Immature natural killer cell (primary cell): ENCODE results near the gene CLEC2L. TPM values are rescaled to one million over a fixed set of nuclear protein-coding genes. Genes with fewer than 3 reads are reported as not detected.

ENCODE experiments used
- DNase-seq, 3 donors: peaks; one replicate each; pipeline ENCODE4 v3.0.0; 2022; ENCODE audit warnings: mixed read lengths in 1 of 3
- H3K27ac Mint-ChIP-seq, 6 donors: one replicate each; pipeline ENCODE4 v1.8.0; 2020; ENCODE audit warnings: mixed read lengths in 6 of 6, mild to moderate bottlenecking in 5 of 6, inconsistent platforms in 4 of 6, moderate library complexity in 3 of 6
- H3K27me3 Mint-ChIP-seq, 3 donors: one replicate each; pipeline ENCODE4 v1.8.0; 2020 to 2021; ENCODE audit warnings: low read depth in 3 of 3, mild to moderate bottlenecking in 3 of 3, mixed read lengths in 3 of 3, moderate library complexity in 3 of 3, inconsistent platforms in 1 of 3
- H3K36me3 Mint-ChIP-seq, 3 donors: one replicate each; pipeline ENCODE4 v1.8.0; 2020; ENCODE audit warnings: mixed read lengths in 3 of 3, inconsistent platforms in 2 of 3, mild to moderate bottlenecking in 2 of 3
- H3K4me1 Mint-ChIP-seq, 2 donors: one replicate each; pipeline ENCODE4 v1.8.0; 2020; ENCODE audit warnings: inconsistent platforms in 2 of 2, mild to moderate bottlenecking in 2 of 2, mixed read lengths in 2 of 2, moderate library complexity in 1 of 2
- H3K4me3 Mint-ChIP-seq, 5 donors: one replicate each; pipeline ENCODE4 v1.8.0; 2020; ENCODE audit warnings: mild to moderate bottlenecking in 5 of 5, mixed read lengths in 5 of 5, inconsistent platforms in 3 of 5, moderate library complexity in 3 of 5
- H3K9me3 Mint-ChIP-seq, 6 donors: one replicate each; pipeline ENCODE4 v1.8.0; 2020; ENCODE audit warnings: mild to moderate bottlenecking in 6 of 6, mixed read lengths in 6 of 6, inconsistent platforms in 4 of 6, moderate library complexity in 3 of 6
- polyA plus RNA-seq, 3 donors: library from polyadenylated mRNA; unstranded; fragments of 300-500 nt; fragmentation: Illumina TruSeq; gene quantifications; one replicate each; pipeline ENCODE4 v1.2.3, GENCODE V29; 2021

The CLEC2L gene
- polyA plus RNA-seq, 3 donors from 2014 or later: 0.19 TPM; not detected in 2

DNA sequence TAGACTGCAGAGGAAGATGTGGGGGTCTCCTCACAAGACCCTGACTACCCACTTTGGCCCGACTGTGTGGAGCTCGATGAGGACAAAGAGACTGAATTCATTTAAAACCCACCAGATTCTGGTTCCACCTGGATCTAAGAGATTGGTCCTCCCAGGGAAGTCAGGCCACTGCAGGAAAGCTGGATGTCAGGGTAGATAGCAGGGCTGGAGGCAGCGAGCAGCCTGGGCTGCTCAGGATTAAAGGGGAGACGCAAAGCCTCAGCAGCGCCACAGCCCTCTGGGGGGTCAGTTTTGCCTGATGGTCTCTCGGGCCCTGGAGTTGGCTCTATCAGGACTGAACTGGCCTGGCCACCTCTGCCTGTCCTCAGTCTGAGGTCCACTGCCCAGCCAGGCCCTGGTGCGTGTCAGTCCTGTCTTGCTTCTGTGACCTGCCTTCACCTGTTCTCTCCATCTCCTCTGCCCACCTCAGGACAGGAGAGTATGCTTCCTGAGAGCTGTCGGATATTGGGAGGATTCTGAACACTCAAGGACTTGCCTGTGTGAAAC is 27.8 kb upstream of the CLEC2L start:
- Mint-ChIP-seq H3K27me3 (peaks cover 5 to 13% (median 6%) of the 10 kb centered on the region in 3 donors), H3K4me1 (peaks cover 6 to 7% of the 10 kb centered on the region in 2 donors), H3K27ac (no peak overlapping the region), H3K36me3 (peaks cover 0 to 3% (median 0%) of the 10 kb centered on the region in 3 donors), H3K9me3 (peaks cover 0 to 11% (median 6%) of the 10 kb centered on the region in 6 donors), H3K4me3 (no peak overlapping the region)
- DNase-seq: no peak

DNA sequence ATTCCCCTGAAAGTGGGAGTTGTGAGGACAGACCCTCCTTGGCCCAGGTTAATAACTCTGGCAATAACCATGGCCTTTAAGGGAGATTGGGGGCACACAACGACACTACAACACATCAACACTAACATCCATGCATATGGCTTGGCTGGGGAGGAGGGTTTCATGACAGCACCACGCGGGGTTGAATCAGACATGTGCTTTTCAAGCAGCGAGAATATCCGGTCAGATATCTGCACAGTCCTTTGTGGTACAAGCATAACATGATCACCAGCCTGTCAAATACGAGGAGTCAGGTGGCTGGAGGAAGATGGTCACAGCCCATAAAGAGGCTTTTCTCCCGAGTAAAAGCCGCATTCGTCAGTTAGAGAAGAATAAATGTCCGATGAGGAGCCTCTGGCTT is 27.0 kb upstream of the CLEC2L start:
- Mint-ChIP-seq H3K4me3 (no peak overlapping the region), H3K27ac (no peak overlapping the region), H3K27me3 (peaks cover 0 to 13% (median 5%) of the 10 kb centered on the region in 3 donors), H3K9me3 (peaks cover 0 to 11% (median 4%) of the 10 kb centered on the region in 6 donors), H3K36me3 (peaks cover 0 to 3% (median 0%) of the 10 kb centered on the region in 3 donors), H3K4me1 (peaks cover 6 to 7% of the 10 kb centered on the region in 2 donors)
- DNase-seq: no peak

DNA sequence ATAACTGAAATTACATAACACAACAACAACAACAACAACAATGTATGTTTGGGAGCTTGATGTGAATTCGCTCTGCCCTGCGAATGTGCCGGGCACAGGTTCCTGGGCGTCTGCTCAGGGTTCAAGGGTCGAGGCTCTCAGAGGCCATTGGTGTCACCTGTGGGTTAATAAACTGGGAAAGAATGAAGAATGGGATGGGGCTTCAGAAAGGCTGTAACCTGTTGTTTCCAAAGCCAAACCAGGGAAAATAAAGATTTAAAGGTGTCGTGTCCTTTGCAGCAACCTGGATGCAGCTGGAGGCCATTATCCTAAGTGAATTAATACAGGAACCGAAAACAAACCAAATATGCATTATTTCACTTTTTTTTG is 22.7 kb upstream of the CLEC2L start:
- Mint-ChIP-seq H3K4me3 (peak overlapping the region in 3 of 5 donors; percentile 32 to 99 (median 81)), H3K27me3 (peaks cover 0 to 8% (median 5%) of the 10 kb centered on the region in 3 donors), H3K36me3 (no peaks in the 10 kb centered on the region), H3K27ac (no peak overlapping the region), H3K9me3 (no peaks in the 10 kb centered on the region), H3K4me1 (peaks cover 6 to 7% of the 10 kb centered on the region in 2 donors)
- no peak for DNase-seq

DNA sequence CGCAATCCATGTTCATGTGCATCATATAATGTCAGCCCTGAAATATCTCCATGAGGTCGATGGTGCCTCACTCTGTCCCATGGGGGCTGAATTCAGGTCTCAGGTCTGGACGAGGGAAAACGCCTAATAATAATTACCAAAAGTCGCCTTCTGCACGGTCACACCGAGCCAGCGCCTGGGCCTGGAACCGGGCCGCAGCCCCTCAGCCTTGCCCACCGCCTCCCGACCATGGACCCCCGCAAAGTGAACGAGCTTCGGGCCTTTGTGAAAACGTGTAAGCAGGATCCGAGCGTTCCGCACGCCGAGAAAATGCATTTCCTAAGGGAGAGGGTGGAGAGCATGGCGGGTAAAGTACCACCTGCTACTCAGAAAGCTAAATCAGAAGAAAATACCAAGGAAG is 21.3 kb upstream of the CLEC2L start:
- Mint-ChIP-seq H3K27ac (peak overlapping the region in 1 of 6 donors; percentile 25), H3K9me3 (no peaks in the 10 kb centered on the region)

DNA sequence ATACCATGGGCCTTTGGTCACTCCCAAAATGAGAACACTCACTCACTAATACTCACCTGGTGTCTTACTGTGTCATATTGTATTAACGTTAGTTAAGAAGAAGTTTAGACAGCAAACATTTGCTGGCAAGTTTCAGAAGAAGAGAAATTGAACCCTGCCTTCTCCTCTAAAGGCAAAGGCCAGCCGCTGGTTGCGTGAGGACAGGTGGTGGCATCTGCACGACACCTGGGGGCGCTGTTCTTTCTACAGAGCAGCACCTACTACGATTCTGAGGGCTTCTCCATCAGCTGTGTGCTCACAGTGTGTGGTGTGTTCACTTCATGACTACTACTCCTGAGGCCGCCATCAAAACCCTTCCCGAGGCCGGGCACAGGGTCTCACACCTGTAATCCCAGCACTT is 17.9 kb upstream of the CLEC2L start:
- Mint-ChIP-seq H3K9me3 (no peaks in the 10 kb centered on the region), H3K4me3 (no peak overlapping the region), H3K27ac (no peak overlapping the region), H3K27me3 (no peaks in the 10 kb centered on the region), H3K36me3 (no peaks in the 10 kb centered on the region), H3K4me1 (no peaks in the 10 kb centered on the region)
- no peak for DNase-seq

More for the DNA sequence above, 21.3 kb upstream of the CLEC2L start:
- Mint-ChIP-seq H3K4me3 (no peak overlapping the region), H3K27me3 (peaks cover 0 to 5% (median 2%) of the 10 kb centered on the region in 3 donors), H3K36me3 (no peaks in the 10 kb centered on the region), H3K4me1 (peaks cover 6 to 7% of the 10 kb centered on the region in 2 donors)
- no peak for DNase-seq

DNA sequence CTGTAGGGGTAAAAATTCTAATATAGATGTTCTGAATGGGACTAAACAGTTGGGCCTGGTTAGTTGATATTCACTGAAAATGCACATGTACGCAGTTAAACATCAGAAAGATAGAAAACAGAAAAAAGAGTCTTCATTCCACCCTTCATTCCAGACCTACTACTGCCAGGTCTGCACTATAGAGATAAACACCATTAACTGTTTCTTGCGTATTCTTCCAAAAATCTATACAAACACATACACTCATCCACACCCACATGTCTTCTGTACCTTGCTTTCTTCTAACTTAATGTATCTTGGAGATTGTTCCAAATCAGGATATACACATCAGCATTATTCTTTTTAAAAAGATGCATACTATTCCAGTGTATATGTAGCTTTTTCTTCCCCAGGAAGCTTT is 13.9 kb upstream of the CLEC2L start:
- Mint-ChIP-seq H3K4me3 (no peak overlapping the region), H3K27me3 (peaks cover 0 to 2% (median 0%) of the 10 kb centered on the region in 3 donors), H3K36me3 (no peaks in the 10 kb centered on the region)

DNA sequence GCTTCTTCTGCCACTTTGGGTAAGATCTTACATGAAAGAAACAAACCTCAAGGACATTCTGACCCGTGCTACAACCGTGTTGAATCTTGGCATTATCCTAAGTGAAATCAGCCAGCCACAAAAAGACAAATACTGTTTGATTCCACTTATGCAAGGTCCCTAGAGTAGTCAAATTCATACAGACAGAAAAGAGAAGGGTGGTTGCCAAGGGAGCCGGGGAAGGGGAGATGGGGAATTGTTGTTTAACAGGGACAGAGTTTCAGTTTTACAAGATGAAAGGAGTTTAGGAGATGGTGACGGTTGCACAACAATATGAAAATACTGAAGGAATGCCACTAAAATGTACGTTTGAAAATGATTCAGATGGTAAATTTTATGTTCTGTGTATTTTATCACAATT is 12.2 kb upstream of the CLEC2L start:
- Mint-ChIP-seq H3K27ac (no peak overlapping the region), H3K27me3 (peaks cover 0 to 2% (median 0%) of the 10 kb centered on the region in 3 donors), H3K36me3 (no peaks in the 10 kb centered on the region), H3K9me3 (no peaks in the 10 kb centered on the region), H3K4me3 (no peak overlapping the region), H3K4me1 (no peaks in the 10 kb centered on the region)
- no peak for DNase-seq

More for the DNA sequence above, 13.9 kb upstream of the CLEC2L start:
- H3K27ac Mint-ChIP-seq: no peak overlapping the region
- no peaks in the 10 kb centered on the region for H3K9me3 Mint-ChIP-seq
- no peaks in the 10 kb centered on the region for H3K4me1 Mint-ChIP-seq
- no peak for DNase-seq

DNA sequence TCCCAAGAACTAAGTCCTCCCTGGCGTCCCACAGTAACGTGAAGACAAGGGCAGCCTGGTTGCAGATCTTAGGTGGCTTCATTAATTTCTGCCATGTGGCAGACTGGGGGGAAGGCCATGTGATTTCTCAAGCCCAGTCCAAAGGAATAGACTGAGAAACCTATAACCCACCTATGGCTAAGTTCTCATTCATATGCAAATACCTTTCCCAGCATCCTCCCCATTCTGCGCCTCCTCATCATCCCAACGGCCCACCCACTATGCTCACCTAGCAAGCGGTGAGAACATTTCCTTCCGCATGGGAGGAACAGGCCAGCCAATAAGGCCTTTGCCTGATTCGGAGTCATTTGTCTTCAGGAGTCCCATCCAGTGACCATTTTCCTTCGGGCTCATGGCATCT is 8.2 kb upstream of the CLEC2L start:
- no peaks in the 10 kb centered on the region for H3K36me3 Mint-ChIP-seq
- H3K27me3 Mint-ChIP-seq: peaks cover 0 to 2% (median 0%) of the 10 kb centered on the region in 3 donors
- H3K9me3 Mint-ChIP-seq: no peaks in the 10 kb centered on the region
- H3K4me1 Mint-ChIP-seq: no peaks in the 10 kb centered on the region
- DNase-seq: no peak
- no peak overlapping the region for H3K4me3 Mint-ChIP-seq
- H3K27ac Mint-ChIP-seq: no peak overlapping the region

DNA sequence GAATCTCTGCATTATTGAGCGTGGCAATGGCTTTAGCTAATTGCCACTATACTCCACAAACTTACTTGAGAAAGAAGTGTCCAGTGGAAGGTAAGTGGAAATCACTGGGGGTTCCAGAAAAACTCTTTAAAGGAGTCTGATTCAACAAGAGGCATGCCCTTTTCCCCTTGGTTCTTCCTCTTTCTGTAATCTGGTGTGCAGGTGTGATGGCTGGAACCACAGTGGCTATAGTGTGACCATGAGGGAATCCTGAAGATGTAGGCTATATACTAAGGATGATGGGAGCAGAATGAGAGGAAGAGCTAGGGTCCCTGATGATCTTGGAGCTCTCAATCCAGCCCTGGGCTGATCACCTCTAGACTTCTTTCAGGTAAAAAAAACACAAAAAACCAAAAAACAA is 2.0 kb upstream of the CLEC2L start:
- Mint-ChIP-seq H3K9me3 (no peaks in the 10 kb centered on the region), H3K4me1 (peaks cover 0 to 2% of the 10 kb centered on the region in 2 donors), H3K36me3 (no peaks in the 10 kb centered on the region), H3K4me3 (no peak overlapping the region), H3K27ac (no peak overlapping the region), H3K27me3 (peaks cover 9 to 10% (median 9%) of the 10 kb centered on the region in 3 donors)
- no peak for DNase-seq

DNA sequence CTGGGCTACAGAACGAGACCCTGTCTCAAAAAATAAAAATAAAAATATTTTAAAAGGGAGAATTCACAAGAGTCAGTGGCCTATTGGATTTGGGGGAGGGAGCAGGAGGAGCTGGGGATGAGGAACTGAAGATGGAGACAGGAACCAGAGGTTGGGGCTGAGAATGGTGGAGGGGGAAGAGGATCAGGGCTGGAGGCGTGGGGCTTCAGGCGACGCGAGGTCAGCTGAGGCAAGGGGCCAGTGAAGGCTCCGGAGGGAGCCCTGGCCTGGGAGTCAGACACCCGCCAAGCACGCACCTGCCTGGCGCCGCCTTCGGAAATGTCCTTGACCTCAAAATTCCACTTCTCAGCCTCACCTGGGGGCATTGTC is 671 bp upstream of the CLEC2L start:
- peaks cover 0 to 2% of the 10 kb centered on the region in 2 donors for H3K4me1 Mint-ChIP-seq
- DNase-seq: no peak
- H3K4me3 Mint-ChIP-seq: no peak overlapping the region
- peaks cover 9 to 17% (median 14%) of the 10 kb centered on the region in 3 donors for H3K27me3 Mint-ChIP-seq
- H3K27ac Mint-ChIP-seq: no peak overlapping the region
- no peaks in the 10 kb centered on the region for H3K36me3 Mint-ChIP-seq
- H3K9me3 Mint-ChIP-seq: no peaks in the 10 kb centered on the region

DNA sequence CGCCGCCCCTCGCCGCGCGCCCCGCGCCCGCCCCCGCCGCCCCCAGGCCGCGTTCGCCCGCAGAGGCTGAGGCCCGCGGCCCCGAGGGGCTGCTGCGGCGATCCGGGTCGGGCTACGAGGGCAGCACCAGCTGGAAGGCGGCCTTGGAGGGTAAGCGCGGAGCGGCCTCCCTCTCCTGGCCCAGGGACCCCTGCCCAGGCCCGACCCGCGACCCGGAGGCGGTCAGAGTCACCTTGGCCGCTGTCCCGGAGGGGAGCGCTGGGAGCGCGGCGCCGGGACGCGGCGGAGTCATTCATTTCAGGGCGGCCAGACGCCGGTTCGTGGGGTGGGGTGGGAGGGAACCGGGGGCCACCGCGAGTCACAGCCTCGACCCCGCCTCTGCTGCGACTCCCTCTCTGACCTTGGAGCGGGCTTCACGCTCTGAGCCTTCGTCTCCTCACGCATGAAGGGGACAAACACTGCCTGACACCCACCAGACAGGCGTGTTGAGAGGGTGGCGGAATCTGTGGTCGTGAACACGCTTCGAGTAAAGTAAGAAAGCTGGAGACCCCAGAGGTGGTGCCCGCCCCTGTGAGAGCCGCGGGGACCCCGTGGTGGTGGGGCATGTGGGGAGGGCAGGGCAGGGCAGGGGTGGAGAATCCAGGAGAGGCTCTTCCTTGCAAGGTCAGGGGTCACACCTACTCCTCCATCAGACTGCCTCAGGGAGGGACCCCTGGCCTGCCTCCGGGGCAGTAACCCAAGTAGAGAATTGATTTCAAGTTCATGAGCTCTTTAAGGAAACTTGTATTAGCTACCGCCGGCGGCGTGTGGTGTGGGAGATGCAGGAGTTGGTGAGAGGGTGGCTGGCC is 707 bp downstream of the CLEC2L start:
- Mint-ChIP-seq H3K9me3 (no peaks in the 10 kb centered on the region), H3K27ac (no peak overlapping the region), H3K36me3 (no peaks in the 10 kb centered on the region), H3K4me3 (no peak overlapping the region), H3K4me1 (peaks cover 0 to 2% of the 10 kb centered on the region in 2 donors), H3K27me3 (peaks cover 9 to 21% (median 16%) of the 10 kb centered on the region in 3 donors)
- DNase-seq: no peak

DNA sequence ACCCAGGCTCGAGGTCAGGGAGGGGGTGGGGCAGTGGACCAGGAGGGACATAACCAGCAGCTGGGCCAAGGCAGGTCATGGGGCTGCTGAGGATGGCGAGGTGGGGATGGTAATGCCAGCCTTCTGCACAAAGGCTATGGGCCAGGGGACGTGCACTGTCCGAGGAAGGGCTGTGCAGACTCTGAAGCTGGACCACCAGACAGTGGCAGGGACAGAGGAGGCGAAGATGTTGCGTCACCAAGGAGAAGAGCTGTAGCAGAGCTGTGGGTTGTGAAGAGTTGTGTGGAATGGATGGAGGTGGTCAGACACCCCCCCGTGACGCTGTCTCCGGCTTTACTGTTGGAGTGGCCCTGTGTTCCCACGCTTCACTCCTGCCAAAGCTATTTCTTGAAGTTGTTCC is 1.8 kb downstream of the CLEC2L start:
- no peak for DNase-seq
- H3K4me1 Mint-ChIP-seq: peaks cover 0 to 2% of the 10 kb centered on the region in 2 donors
- H3K4me3 Mint-ChIP-seq: no peak overlapping the region
- no peak overlapping the region for H3K27ac Mint-ChIP-seq
- H3K27me3 Mint-ChIP-seq: peaks cover 9 to 21% (median 16%) of the 10 kb centered on the region in 3 donors
- H3K9me3 Mint-ChIP-seq: peaks cover 0 to 1% (median 0%) of the 10 kb centered on the region in 6 donors
- no peaks in the 10 kb centered on the region for H3K36me3 Mint-ChIP-seq

DNA sequence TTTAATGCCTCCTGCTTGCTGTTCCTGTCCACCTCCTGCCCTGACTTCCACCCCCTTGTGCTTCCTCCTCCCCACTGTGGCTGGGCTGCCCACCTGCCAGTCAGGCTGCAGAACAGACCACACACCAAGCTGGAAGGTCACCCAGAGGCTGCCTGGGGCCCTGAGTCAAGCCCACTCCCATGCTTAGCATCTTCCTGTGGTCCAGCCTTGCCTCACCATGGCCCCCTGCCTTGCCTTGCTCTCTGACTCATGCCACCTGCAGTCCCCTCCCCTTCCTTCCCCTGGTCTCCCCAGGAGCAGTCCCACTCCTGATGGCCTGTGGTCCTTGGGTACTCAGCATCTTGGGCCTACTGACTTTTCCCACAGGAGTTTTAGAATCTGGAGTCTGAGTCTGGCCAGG is 2.3 kb downstream of the CLEC2L start:
- no peaks in the 10 kb centered on the region for H3K36me3 Mint-ChIP-seq
- DNase-seq: no peak
- H3K4me1 Mint-ChIP-seq: peaks cover 0 to 2% of the 10 kb centered on the region in 2 donors
- peaks cover 9 to 21% (median 16%) of the 10 kb centered on the region in 3 donors for H3K27me3 Mint-ChIP-seq
- H3K4me3 Mint-ChIP-seq: no peak overlapping the region
- peaks cover 0 to 1% (median 0%) of the 10 kb centered on the region in 6 donors for H3K9me3 Mint-ChIP-seq
- H3K27ac Mint-ChIP-seq: no peak overlapping the region
